GM12872 (cell line): ENCODE results near the gene ARHGEF17.

Experiments used
- TF ChIP-seq, protein P1 (sequence below): IDR thresholded peaks from 3 replicates; pipeline ENCODE4 v1.5.1; 2011; ENCODE audit warnings: low read depth, mild to moderate bottlenecking, low read length, moderate library complexity; ENCODE audit not compliant: insufficient read depth

ARHGEF17 gene

DNA sequence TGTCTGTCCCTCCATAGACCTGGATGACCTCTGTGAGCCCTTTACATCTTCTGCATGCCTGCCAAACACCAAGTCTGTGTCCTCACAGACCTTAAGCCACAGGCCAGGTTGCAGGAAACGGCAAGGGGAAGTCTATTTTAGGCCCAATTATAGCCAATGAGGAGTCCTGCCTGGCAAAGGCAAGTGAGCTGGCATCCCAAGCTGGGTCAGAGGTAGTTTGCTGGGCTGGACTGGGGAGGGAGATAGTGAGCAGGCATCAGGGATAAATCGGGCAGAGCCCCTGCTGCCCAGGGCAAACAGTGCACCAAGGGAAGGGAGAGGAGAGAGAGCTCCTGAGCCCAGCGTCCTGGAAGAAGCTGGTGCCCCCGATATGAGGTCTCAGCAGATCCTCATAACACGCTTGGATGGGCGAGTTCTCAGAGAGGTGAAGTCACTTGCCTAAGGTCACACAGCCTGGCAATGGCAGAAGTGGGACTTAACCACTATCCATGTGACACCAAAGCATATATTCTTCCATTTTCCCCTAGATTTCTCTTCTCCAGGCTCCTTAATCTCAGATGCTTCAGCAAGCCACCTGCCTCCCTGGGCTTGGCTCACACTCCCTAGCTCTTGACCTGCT, 64.4 kb downstream of the ARHGEF17 start:
- TF ChIP-seq, protein P1, sequence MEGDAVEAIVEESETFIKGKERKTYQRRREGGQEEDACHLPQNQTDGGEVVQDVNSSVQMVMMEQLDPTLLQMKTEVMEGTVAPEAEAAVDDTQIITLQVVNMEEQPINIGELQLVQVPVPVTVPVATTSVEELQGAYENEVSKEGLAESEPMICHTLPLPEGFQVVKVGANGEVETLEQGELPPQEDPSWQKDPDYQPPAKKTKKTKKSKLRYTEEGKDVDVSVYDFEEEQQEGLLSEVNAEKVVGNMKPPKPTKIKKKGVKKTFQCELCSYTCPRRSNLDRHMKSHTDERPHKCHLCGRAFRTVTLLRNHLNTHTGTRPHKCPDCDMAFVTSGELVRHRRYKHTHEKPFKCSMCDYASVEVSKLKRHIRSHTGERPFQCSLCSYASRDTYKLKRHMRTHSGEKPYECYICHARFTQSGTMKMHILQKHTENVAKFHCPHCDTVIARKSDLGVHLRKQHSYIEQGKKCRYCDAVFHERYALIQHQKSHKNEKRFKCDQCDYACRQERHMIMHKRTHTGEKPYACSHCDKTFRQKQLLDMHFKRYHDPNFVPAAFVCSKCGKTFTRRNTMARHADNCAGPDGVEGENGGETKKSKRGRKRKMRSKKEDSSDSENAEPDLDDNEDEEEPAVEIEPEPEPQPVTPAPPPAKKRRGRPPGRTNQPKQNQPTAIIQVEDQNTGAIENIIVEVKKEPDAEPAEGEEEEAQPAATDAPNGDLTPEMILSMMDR, result peak; percentile 49

DNA sequence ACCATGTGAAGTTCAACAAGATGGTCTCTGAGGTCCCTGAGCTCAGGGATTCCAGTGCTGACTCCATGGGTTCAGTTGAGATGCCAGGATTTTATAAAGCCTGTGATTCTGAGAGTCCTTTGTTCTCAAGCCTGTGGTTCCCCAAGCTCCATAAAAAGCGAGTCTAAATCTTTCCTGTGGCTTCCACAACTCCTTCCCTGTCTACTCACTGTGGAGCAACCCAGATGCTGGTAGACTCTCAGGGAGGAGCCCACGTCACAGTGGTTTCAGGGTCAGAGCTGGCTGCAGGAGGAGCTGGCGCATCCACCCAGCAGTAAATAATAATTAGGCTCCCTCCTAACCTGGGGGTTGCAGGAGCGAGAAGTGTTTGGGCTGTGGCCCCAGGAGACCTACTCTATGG, 66.1 kb downstream of the ARHGEF17 start:
- TF ChIP-seq, protein P1, result no peak

DNA sequence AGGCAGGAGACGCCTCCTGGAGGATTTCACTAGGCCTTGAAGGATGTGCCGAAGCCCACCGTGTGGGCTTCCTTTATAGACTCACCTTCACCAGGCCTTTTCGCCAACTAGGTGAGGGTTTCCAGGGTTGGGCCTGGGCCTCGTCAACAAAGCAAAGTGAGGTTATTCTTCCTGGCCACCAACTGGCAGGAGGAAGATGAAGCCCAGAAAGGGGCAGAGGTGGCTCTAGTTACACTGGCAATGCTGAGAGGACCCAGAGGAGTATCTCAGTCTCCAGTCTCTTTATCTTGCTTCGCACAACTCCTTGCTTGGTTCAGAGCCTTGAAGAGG, 67.7 kb downstream of the ARHGEF17 start:
- TF ChIP-seq, protein P1, result no peak

DNA sequence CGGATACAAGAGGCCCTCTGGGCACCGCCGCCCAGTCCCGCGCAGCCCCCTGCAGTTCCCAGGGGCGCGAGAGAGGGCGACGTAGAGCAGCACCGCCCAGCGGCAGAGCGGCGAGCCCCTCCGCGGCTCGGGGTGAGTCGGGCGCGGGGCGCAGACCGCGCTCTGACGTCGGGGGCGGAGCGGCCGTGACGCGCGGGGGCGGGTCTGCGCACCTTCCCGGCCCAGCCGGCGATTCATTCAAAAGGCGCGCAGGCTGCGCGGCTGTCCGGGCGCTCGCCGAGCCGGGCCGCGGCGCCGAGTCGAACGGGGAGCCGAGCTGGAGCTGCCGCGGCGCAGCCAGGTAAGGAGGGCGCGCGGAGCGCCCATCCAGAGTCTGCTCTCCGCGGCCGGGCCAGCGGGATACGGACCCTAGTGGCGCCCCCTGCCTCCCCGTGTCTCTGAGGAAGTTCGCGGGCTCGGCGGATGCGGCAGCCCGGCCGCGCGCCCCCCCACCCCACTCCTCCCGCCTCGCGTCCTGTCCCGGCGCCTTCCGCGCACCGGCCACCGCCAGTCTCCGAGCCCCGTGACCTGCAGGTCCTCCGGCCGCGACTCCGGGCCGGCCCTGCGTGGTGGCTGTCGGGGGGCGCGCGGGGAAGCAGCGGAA, 68.2 kb downstream of the ARHGEF17 start, which contains the start of gene RELT:
RELT (plus strand) TSS at position 240 of the 643 bp plus-strand sequence. CDS start 12,738 bp downstream, outside the sequence.
- TF ChIP-seq, protein P1, result peak; percentile 89

DNA sequence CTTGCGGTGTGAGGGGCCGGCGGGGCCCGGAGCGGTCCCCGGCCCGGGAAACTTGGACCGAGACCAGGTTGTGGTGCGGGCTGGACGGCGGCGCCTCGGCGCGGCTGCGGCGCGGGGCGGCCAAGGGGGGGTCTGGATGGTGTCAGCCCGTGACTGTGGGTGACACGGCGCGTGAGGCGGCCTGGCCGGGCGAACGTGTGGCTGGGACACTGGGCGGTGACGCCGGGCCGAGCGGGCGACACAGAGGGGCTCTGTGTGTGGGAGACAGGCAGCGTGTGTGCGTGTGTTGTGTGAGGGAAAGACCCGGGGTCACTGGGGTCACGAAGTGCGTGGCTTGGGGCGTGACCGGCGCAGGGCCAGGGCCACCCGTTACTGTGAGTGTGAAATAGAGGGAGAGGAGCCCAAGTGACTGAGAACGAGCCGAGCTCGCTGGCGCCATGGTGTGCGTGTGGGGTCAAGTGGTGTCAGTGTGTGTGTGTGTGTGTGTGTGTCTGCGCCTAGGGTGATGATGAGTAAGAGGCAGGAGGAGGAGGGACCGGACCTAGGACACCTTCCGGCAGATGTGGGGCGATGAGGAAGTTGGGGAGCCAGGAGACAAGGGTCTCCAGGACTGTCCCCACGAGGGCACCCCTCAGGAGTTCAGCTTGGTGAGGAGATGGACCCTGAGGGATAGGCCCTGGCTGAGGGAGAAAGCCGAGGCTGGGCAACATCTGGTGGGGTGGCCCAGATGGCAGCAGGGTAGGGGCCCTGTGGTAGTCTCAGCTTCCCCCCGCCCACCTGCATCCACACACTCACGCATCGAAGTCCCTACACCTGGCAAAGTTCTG, 68.9 kb downstream of the ARHGEF17 start:
- TF ChIP-seq, protein P1, result no peak

DNA sequence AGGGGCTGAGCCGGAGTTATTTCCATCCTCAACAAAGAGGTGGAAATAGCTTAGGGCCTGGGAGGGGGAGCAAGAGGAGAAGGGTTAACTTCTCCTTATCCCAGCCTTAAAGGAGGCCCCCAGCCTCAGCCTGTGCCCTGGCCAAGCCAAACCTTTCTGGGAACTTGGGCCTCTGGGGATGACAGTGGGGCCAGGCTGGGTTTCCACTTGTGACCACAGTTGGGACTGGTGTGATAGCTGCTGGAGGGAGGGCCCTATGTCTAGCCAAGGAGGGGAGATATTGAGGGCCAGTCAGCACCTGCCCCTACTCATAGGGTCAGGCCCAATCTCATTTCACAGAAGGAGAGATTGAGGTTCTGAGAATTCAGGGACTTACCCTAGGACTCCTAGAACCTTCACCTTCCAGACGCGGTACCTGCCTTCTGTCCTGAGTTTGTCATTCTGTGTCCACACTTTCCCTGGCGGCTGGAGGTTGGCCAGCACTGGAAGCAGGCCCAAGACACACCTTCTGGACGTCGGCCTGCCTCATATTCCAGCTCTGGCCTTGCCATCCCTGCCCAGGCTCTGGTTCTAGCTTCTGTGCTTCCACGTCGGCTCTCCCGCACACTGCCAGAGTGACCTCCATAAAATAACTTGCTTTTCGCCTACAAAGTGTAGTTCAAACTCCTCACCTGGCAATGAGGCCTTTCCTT, 71.3 kb downstream of the ARHGEF17 start:
- TF ChIP-seq, protein P1, result no peak

DNA sequence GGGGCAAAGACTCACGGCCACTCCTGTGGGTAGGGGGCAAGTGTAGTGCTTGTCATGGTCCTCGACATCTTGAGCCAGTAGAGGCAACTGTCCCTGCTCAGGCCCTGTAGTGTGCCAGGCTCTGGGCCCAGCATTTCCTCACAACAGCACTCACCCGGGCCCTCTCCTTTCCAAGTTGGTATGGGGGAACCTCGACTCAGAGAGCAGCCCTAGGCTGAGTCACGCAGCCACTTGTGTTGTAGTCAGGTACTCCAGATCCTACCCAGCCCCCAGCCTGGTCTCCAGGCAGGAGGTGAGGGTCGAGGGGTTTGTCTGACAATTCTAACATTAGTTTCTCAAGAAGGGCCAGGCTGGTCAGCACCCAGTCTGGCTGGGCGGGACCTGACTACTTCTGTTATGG, 72.3 kb downstream of the ARHGEF17 start:
- TF ChIP-seq, protein P1, result no peak
